HG03064 (cell line): ENCODE results near the gene MYMX.

ENCODE experiments used
- ATAC-seq: cut with Tn5 transposase; IDR thresholded peaks from one replicate; pipeline ENCODE4 v1.9.1; 2021; ENCODE audit warnings: low read depth; ENCODE audit not compliant: unreplicated experiment

The MYMX gene

DNA sequence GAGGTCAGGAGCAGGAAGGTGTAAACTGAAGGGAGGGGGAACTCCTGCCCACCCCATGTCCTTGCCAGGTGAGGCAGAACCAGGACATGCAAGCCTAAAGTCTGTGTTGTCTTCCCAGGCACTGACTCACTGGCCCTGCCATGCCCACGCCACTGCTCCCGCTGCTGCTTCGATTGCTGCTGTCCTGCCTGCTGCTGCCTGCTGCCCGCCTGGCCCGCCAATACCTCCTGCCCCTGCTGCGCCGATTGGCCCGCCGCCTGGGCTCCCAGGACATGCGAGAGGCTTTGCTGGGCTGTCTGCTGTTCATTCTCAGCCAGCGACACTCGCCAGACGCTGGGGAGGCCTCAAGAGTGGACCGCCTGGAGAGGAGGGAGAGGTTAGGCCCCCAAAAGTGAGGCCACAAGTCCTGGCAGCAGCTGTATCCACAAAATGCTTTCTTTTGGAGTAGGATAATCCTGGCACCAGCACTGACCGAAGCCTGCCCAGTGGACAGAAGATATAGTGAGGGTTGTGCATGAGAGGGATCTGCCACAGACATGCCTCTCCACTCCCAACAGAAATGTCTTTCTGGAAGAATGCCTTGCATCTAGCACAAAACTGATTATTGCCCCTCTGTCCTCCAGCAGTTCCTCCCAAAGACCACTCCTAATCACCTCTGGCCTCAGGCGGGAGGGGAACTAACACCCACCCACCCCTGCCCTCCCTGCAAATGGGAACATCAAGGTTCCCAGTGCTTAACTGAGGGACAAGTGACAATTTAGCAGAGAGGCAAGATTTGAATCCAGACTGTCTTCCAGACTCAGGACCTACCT is 812 bp downstream of the MYMX start:
- ATAC-seq: no peak

DNA sequence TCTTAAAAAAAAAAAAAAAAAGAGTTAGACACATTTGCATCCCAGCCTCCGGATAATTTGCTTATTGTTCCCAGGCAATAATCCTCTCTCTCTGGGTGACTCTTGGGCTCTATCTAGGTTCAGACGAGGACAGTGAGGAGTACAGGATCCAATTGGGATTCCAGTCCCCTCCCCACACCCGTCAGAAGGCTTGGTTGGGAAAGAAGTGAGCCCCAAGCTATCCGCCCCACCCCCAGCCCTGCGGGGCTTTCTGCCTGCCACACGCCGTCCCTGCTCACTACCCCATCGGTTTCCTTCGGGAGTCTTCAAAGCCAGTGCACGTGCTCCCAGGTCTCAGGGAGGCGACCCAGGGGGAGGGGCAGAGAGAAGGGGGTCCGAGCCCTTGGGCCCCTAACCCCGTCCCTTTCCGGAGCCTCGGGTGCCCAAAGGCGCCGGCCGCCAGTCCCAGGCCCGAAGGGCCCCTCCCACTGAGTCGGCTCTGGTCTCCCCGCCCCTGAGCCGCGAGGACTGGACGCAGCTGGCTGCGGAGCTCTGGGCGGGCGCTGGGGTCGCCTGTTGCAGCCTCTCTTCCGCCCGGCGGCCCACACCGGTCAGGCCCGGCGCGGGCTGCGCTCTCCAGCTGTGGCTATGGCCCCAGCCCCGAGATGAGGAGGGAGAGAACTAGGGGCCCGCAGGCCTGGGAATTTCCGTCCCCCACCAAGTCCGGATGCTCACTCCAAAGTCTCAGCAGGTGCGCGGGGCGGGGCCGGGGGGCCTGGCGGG is 2.5 kb downstream of the MYMX start:
- peak; percentile 48 for ATAC-seq

DNA sequence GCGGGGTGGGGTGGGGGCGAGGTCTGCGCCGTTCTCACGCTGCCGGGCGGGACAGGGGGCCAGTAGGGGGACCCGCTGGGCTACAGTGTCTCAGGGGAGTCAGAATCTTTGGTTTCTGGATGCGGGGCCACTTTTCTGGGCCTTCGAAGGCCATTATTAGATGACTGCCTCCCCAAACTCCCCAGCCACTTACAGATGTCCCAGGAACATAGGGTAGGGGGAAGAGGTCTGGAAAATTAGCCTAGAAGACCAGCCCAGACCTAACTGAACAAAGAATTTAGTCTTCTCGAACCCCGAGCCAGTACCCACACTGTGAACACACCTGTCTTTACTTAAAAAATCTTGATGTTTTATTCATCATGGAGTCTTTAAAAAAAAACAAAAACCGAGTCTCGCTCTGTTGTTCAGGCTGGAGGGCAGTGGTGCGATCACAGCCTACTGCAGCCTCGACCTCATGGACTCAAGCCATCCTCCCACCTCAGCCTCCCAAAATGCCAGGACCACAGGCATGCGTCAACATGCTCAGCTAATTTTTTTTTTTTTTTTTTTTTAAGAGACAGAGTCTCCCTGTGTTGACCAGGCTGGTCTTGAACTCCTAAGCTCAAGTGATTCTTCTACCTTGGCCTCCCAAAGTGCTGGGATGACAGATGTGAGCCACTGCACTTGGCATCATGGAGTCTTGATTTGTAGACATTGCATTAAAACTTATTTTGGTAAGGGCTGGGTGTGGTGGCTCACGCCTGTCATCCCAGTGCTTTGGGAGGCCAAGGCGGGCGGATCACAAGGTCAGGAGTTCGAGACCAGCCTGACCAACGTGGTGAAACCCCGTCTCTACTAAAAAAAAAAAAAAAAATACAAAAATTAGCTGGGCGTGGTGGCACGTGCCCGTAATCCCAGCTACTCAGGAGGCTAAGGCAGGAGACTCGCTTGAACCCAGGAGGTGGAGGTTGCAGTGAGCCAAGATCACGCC is 3.4 kb downstream of the MYMX start:
- ATAC-seq: no peak

DNA sequence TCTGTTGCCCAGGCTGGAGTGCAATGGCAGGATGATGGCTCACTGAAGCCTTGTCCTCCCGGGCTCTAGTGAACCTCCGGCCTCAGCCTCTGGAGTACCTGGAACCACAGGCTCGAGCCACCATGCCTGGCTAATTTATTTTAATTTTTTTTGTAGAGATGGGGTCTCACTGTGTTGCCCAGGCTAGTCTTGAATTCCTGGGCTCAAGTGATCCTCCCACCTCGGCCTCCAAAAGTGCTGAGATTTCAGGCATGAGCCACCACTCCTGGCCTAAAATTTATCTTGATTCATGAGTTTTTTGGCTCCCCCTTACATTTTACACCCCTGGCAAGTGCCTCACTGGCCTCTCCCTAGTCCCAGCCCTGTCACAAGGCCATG is 4.2 kb downstream of the MYMX start:
- no peak for ATAC-seq

DNA sequence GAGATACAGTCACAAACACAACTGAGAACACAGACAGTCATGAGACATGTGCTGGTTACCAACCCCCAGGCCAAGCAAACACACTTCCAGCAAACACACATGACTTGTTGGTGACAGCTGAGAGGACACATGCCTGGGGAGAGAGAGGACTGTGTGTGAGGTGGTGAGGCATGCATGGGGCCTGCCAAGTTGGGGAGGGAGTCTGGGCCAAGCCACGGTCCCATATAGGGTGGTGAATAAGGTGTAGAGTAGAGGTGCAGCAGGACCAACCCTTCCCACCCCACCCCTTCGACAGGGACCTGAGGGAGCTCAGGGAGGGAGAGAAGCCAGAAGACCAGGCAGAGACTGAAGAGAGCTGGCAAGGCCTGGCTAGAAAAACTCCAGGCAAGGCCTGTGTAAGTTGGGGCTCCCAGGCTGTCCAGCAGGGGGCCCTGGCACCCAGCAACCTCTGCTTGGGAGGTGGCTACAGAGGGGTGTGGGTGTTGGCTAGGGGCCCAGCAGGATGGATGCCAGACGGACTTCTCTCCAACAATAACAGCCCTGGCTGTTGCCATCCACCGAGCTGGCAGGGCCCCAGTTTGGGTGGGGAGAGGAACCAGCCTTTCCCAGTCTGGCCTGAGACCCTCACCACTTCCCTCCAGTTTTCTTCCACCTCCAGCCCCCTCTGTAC is 4.7 kb downstream of the MYMX start:
- no peak for ATAC-seq

DNA sequence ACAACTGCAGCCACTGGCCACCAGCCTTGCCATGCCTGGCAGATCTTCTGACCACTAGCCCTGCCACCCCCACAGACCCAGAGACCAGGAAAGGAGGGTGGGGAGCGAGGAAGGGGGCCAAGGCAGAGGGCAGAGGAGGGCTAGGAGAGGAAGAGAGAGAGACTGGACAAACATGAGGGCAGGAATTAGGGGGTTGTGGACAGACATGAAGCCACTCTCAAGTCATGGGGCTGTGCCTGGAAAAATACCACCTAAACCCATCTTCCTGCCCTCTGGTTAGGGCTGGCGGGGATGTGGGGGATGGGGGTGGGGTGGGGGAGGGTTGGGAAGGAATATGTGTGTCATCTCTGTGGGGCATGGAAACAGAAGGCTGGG is 5.2 kb downstream of the MYMX start:
- no peak for ATAC-seq

DNA sequence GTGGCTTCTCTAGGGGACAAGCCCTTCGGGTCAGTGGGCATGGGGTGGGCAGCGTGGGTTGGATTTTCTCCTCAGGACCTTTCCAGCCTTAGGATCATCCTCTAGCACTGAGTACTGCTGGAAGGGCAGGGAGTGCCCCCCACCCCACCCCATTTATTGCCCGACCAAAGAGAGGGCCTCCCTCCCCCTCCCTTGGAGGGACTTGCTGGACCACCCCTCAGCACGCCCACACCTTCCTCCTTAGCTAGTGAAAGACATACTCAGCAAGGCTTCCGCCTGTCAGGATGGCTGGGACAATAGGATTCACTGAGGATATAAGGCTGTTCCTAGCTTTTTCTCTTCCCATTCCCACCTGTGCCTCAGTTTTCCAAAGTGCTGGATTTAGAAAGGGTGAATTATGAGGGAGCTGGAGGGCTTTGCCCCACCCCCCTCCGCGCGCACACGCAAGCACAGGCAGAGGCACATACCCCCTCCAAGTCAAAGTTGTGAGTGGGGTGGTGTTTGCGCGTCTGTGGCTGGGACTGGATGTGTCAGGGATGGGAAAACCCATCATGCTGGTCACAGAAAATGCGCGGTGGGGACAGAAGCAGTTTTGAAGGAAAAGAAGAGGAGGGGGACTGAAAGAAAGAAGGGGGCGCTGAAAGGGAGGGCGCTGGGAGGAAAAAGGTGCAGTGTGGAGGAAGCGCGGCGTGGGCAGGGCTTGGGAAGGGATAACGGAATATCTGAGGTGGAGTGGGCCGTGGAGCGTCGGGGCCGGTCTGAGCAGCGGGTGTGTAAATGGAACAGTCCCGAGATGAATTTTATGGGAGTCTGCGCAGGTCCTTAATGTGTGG is 6.0 kb downstream of the MYMX start:
- ATAC-seq: no peak

DNA sequence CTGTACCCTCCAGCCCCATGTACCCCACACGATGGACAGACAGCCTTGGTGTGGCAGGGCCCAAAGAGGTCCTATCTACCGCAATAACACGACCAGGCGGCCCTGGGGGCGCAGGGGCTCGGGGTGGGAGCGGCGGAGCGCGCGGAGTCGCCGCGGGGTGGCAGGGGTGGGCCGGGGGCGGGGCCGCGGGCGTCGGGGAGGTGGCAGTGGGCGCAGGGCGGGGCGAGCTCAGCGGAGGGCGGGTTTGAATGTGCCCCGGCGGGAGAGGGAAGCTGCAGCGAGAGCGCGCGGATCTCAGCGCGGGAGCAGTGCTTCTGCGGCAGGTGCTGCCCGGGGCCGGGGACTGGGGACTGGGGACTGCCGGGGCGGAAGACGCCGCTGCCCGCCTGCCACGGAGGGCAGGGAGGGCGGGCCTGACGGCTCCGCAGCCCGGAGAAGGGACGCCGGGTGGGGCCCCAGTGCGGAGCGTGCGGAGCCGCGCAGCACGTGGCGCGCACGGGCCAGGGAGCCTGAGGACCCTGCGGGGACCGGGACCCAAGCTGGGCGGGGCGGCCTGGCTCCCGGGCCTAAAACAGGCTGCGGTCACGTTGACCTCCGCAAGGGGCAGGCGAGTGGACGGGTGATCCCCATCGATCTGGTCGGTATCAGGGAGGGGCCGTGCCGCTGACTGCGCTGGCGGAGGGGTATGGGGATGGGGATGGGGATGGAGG is 6.7 kb downstream of the MYMX start, which contains the start of gene SLC29A1:
SLC29A1 (plus strand) TSS at position 277 of the 710 bp plus-strand sequence. CDS start 3,719 bp downstream, outside the sequence.
- peak; percentile 44 for ATAC-seq

DNA sequence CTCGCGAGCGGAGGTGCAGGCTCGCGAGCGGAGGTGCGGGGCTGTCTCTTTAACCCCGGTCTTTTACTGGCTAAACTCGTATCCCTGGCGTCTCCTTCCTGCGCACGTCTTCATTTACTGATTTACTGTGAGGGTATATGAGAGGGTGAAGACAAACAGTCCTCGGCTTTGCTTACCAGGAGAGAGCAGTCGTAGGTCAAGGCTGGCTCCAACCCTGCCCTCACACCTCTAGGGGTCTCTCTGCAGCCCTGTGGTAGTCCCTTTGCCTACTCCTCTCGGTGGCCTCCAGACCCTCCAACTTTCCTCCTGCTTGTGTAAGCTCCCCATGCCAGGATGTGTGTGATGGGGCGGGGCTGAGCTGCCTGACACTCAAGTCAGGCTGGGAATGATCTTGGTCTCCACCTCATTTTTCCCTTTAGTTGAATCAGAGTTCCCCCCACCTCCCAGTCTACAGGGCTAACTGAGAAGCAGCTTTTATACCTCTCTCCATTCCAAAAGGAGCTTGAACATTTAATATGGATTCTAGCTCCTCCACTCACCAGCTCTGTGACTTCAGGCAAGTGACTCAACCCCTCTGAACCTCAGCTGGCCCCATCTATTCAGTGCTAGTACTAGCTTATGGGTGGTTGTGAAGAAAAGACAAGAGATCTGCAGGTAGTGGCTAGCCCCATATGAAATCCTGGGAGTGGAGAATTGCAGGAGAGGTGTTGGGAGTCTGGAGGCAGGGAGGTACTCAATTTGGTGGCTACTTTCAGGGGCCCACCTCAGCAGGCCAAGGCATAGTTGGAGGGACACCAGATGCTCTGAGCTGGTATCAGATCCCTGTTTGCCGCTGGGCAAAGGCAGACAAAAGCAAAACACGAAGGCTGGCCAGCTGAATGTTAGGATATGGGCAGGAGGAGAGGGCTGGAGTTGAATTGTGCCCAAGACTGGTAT is 7.6 kb downstream of the MYMX start:
- peak; percentile 17 for ATAC-seq

DNA sequence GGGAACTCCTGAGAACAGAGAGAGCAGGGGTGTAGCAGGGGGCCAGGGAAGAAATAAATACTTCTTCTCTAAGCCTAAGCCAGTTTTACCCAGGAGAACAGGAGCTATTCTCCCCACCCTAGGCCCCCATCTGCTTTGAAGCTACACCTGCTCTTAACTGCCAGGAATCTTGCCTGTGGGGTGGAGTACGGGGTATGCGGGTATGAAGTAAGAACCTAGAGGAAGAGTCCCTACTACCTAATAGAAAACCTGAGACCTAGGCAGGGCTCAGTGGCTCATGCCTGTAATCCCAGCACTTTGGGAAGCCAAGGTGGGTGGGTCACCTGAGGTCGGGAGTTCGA is 8.2 kb downstream of the MYMX start:
- no peak for ATAC-seq

DNA sequence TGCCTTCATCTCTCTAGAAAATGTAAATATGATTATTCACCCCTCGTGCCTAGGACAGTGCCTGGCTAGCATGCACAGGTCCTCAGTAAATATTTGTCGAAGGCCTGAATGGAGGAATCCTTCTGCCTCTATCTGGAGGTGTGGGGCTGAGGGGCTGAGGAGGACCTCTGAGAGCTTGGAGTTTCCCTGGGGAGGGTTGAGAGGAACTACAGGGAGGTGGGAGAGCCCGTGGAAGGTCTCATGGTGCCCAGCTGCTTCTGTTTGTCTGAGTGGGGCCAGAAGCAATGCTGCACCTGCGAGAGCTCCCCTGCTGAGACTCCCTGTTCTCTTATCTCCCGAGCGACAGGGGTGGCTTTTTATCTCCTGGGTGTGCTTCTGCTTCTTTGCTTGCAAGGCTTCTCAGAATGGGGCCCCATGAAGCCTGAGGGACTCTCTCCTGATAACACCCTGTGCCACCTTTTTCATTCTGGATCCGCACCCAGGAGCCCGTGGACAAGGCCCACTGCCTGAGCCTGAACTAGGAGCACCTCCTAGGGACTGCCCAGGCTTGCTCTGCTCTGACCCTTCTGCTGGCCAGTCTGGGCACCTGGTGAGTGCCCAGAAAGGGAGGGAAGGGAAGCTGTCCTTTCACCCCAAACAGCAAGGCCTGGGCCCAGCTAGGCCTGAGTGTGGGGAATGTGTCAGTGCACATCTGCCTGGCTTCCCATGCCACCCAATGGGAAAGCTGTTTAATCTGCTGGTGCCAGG is 9.0 kb downstream of the MYMX start:
- no peak for ATAC-seq

DNA sequence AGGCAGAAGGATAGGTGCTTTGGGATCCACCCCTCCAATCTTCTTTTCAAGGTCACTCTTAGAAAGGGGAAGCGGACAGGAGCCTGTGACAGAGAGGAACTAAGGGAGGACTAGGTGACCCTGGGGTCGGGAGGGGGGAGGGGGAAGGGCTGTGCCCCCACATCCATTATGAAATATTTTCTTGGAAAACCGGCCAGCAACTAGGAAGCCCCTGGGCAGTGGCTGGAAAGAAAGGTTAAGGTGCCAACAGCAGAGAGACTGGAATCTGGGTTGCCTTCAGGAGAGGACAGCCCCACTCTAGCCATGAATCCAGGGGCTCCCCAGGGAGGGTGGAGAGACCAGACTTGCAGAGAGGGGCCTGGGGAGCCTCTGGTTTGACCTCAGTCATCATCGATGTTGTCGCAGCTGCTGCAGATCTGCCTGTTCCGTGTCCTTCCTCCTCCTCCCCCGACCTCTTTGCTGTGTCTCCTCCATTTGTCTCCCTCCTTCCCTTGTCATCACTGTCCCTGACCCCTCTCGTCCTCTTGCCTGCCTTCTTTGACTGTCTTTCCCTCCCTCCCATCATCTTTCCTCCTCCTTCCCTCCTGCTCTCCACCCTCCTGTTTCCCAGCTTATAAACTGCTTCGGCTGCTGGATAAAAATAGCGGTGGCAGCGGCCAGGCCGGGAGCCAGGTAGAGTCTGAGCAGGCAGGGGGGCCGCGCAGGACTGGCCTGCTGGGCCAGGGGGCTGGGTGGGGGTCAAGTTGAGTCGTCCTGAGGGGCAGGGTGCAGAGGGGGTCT is 9.8 kb downstream of the MYMX start:
- no peak for ATAC-seq

DNA sequence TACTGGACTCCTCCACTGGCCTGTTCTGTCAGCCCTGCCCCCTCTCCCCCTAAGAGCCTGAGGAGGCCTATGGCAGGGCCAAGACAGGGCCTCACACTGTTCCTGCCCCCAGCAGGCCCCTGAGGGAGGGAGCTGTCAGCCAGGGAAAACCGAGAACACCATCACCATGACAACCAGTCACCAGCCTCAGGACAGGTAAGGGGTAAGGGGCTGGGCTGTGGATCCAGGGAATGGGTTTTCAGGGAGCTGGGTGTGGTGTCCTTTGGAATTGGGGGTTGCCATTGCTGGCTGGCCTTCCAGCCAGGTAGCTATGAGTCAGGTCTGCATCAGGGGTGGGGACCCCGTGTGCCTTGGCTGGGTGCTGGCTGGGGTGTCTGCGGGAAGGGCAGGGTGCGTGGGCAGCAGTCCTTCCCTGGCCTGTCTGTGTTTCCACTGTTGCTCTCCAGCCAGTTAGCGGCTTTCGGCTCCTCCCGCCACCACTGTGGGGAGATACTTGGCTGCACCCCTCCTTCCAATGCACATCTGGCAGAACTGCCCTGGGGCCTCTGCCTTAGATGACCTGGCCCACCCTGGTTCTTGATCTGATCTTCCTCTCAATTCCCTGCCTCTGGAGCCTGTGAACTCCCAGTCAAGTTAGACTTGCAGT is 10.5 kb downstream of the MYMX start:
- no peak for ATAC-seq

DNA sequence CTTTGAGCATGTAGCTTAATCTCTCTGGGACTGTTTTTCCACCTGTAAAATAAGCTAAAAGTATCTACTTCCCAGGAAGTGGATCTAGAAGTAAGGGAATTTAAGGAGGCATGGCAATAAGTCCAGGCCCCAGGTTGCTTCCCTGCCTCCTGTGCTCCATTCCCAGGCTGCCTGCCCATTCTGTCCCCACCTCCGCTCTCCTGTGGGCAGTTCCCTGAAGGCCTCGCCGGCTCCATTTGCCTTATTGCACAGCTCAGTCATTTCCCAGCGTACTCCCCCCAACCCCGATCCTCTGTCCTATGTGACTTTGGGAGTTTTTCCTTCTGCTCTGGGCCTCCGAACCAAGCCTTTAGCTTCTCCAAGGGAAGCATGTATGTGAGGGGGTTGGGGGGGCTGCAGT is 11.3 kb downstream of the MYMX start:
- no peak for ATAC-seq

DNA sequence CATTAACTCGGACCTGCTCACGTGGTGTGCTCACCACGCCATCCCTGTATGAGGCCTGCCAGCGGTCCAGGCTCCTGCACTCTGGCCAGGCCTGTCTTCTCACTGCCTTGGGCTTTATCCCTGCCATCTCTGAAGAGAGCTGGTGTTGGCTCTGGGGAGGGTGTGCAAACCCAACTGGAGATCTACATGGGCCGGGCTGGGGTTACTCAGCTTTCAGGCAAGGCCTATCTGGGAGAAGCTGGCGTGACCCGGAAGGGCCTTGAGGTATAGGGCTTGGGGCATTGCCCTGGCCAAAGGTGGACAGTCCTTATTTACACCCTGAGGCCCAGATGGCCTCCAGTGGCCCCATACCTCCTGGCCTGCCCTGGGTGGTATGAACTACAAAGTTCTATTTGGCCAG is 11.7 kb downstream of the MYMX start:
- ATAC-seq: no peak

DNA sequence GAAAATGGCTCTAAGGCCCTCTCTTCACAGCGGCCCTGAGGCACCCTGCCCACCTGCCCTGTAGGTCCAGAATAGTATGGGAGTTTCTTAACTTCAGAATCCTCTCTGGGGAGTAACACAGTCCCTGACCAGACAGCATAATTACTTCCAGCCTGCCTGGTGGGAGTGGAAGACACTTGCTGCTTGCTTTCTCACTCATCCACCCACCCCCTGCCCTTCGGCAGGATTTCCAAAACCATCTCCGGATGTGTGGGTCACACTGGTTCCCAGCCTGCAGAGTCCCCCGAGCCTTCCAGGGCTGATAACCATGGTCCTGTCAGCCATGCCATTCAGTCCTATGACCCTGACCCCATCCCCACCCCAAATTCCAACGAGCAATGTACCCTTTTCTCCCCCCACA is 12.1 kb downstream of the MYMX start:
- no peak for ATAC-seq
